GM23248 (cell line): Measurements from ENCODE around the gene ATOSA. TPM values are rescaled to one million over a fixed set of nuclear protein-coding genes. Genes with fewer than 3 reads are reported as not detected.

ENCODE experiments used
- DNase-seq: peaks from one replicate; pipeline ENCODE4 v3.0.0-alpha.2; 2015
- H2AFZ ChIP-seq: fragments of 200-600 bp; sonication (generic); 2 replicates; pipeline ENCODE4 v1.6.1; 2016; ENCODE audit warnings: antibody characterized with exemption
- H3F3A ChIP-seq: fragments of 200-600 bp; sonication (generic); 2 replicates; pipeline ENCODE4 v1.6.1; 2016; ENCODE audit warnings: mild to moderate bottlenecking, antibody characterized with exemption, mixed run types; ENCODE audit not compliant: insufficient read depth
- H3K27ac ChIP-seq: fragments of 200-600 bp; sonication (generic); 2 replicates; pipeline ENCODE4 v1.5.1; 2016; ENCODE audit warnings: mild to moderate bottlenecking
- H3K27me3 ChIP-seq: fragments of 200-600 bp; sonication (generic); replicated peaks from 2 replicates; pipeline ENCODE4 v1.6.1; 2016; ENCODE audit warnings: mild to moderate bottlenecking; ENCODE audit not compliant: insufficient read depth
- H3K36me3 ChIP-seq: fragments of 200-600 bp; sonication (generic); 2 replicates; pipeline ENCODE4 v1.6.1; 2016; ENCODE audit warnings: low read depth, mild to moderate bottlenecking
- H3K4me1 ChIP-seq: fragments of 200-600 bp; sonication (generic); 2 replicates; pipeline ENCODE4 v1.6.1; 2016; ENCODE audit warnings: mild to moderate bottlenecking; ENCODE audit not compliant: insufficient read depth
- H3K4me2 ChIP-seq: fragments of 200-600 bp; sonication (generic); one replicate; pipeline ENCODE4 v1.6.1; 2016; ENCODE audit warnings: mild to moderate bottlenecking; ENCODE audit not compliant: unreplicated experiment
- H3K4me3 ChIP-seq: fragments of 200-600 bp; sonication (generic); 2 replicates; pipeline ENCODE4 v1.5.1; 2016; ENCODE audit warnings: mild to moderate bottlenecking
- H3K79me2 ChIP-seq: fragments of 200-600 bp; sonication (generic); 2 replicates; pipeline ENCODE4 v1.6.1; 2016; ENCODE audit warnings: mild to moderate bottlenecking; ENCODE audit not compliant: insufficient read depth
- H3K9ac ChIP-seq: fragments of 200-600 bp; sonication (generic); 2 replicates; pipeline ENCODE4 v1.6.1; 2016; ENCODE audit warnings: mild to moderate bottlenecking
- H3K9me2 ChIP-seq: fragments of 200-600 bp; sonication (generic); 2 replicates; pipeline ENCODE4 v1.6.1; 2016; ENCODE audit warnings: mixed run types, mild to moderate bottlenecking, moderate library complexity; ENCODE audit not compliant: insufficient read depth
- H3K9me3 ChIP-seq: fragments of 200-600 bp; sonication (generic); one replicate; pipeline ENCODE4 v1.6.1; 2017; ENCODE audit warnings: low read depth
- H4K20me1 ChIP-seq: fragments of 200-600 bp; sonication (generic); 2 replicates; pipeline ENCODE4 v1.6.0; 2016; ENCODE audit not compliant: insufficient read depth
- EZH2 ChIP-seq: fragments of 200-600 bp; sonication (generic); IDR thresholded peaks from 2 replicates; pipeline ENCODE4 v1.6.1; 2018; ENCODE audit warnings: antibody characterized with exemption, mild to moderate bottlenecking; ENCODE audit not compliant: insufficient read depth, poor library complexity, severe bottlenecking
- EZH2phosphoT487 ChIP-seq: fragments of 200-600 bp; sonication (generic); IDR thresholded peaks from 2 replicates; pipeline ENCODE4 v1.6.1; 2018; ENCODE audit warnings: antibody characterized with exemption, moderate library complexity, mild to moderate bottlenecking, low read depth; ENCODE audit not compliant: insufficient read depth
- WGBS, 2 experiments: methylation state at CpG; one replicate each; pipeline ENCODE4 v1.1.6; 2015 to 2017; ENCODE audit warnings: low lambda C conversion rate in 2 of 2, low coverage in 1 of 2; ENCODE audit errors: missing lambda C conversion rate in 2 of 2; 5-methylcytosine and 5-hydroxymethylcytosine counted together
- in situ Hi-C: fragments of 300-500 bp; cut with MboI; formaldehyde crosslinking; loops from 2 replicates; pipeline ENCODE4 v1.15.0; 2020
- polyA plus RNA-seq: library from polyadenylated mRNA; unstranded; fragments of >200 nt; fragmentation: Nextera tagmentation; extraction: Ambion mirVana; gene quantifications from 2 replicates; pipeline ENCODE4 v1.2.1, GENCODE V29; 2016
- total RNA-seq: library from RNA; depleted of rRNA; stranded (reverse); fragments of >200 nt; shearing (Covaris generic); gene quantifications from 2 replicates; pipeline ENCODE4 v1.2.3, GENCODE V29; 2014

ATOSA gene
- total and polyA plus RNA-seq, 2 experiments from 2014 or later = 6.3 to 11.0 TPM

GRCh38 chr15:52672661-52673060 is 6.5 kb downstream of the ATOSA start:
- no peaks in the 10 kb centered on the region for H4K20me1 ChIP-seq
- no peaks in the 10 kb centered on the region for H3K9me3 ChIP-seq
- H2AFZ ChIP-seq = no peak overlapping the region
- TF ChIP-seq EZH2 = no peak
- no peak for TF ChIP-seq EZH2phosphoT487
- H3K4me3 ChIP-seq = no peak overlapping the region
- WGBS, 2 experiments = 97 to 100% methylated on average over 1 of the region's 1 CpG
- H3K27me3 ChIP-seq = no peaks in the 10 kb centered on the region
- no peak overlapping the region for H3K9ac ChIP-seq
- no peak for DNase-seq
- 0 out of 2 replicates have a peak, but pooled peaks cover 3% of the 10 kb centered on the region for H3F3A ChIP-seq
- in situ Hi-C loops = no loop called here
- no peaks in the 10 kb centered on the region for H3K9me2 ChIP-seq
- H3K4me2 ChIP-seq = no peak overlapping the region
- no peak overlapping the region for H3K27ac ChIP-seq
- H3K79me2 ChIP-seq = peaks cover 56% of the 10 kb centered on the region
- H3K4me1 ChIP-seq = peaks cover 12% of the 10 kb centered on the region; the same call in 1 of the 2 replicates
- H3K36me3 ChIP-seq = peaks cover 59% of the 10 kb centered on the region

DNA sequence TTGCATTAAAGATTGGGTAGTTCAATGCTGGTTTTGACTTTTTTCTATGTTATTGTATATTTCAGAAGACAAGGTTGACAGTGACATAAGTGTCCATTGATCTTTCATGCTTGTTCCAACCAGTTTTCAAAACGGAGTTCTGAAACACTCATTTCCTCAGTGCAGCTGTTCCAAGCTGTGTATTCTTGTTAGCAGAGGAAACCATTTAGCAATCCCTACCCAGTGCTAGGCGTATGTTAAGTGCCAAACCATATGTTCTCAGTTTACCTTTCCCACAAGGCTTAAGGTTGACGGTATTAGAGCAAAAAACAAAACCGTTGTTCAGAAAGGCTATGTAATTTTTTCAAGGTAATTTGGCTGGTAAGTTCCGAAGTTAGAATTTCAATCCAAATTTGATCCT is 9.1 kb downstream of the ATOSA start:
- H3K9ac ChIP-seq = no peak overlapping the region
- no peak overlapping the region for H3K4me3 ChIP-seq
- H4K20me1 ChIP-seq = no peaks in the 10 kb centered on the region
- H3K9me3 ChIP-seq = no peaks in the 10 kb centered on the region
- DNase-seq = no peak
- H3K27ac ChIP-seq = no peak overlapping the region
- 0 out of 2 replicates have a peak, but pooled peaks cover 3% of the 10 kb centered on the region for H3F3A ChIP-seq
- H3K9me2 ChIP-seq = no peaks in the 10 kb centered on the region
- TF ChIP-seq EZH2phosphoT487 (no peak), EZH2 (no peak)
- no peak overlapping the region for H2AFZ ChIP-seq
- no peaks in the 10 kb centered on the region for H3K4me1 ChIP-seq
- peaks cover 62% of the 10 kb centered on the region for H3K36me3 ChIP-seq
- in situ Hi-C loops = no loop called here
- WGBS, 2 experiments = 95 to 96% methylated on average over 5 of the region's 5 CpGs
- H3K79me2 ChIP-seq = peaks cover 31% of the 10 kb centered on the region
- H3K4me2 ChIP-seq = no peak overlapping the region
- H3K27me3 ChIP-seq = no peaks in the 10 kb centered on the region

- H3K4me2 ChIP-seq = no peak overlapping the region
- H3K9me2 ChIP-seq = no peaks in the 10 kb centered on the region
- H3K27ac ChIP-seq = no peak overlapping the region
- H3F3A ChIP-seq = 0 out of 2 replicates have a peak, but pooled peaks cover 3% of the 10 kb centered on the region
- H4K20me1 ChIP-seq = no peaks in the 10 kb centered on the region
- WGBS, 2 experiments = 78 to 83% methylated on average over 4 of the region's 4 CpGs
- no peaks in the 10 kb centered on the region for H3K4me1 ChIP-seq
- no peak overlapping the region for H3K4me3 ChIP-seq
- peaks cover 23% of the 10 kb centered on the region for H3K79me2 ChIP-seq
- H3K9me3 ChIP-seq = no peaks in the 10 kb centered on the region
- DNase-seq = no peak
- in situ Hi-C loops = no loop called here
- TF ChIP-seq EZH2 (no peak), EZH2phosphoT487 (no peak)
- H3K36me3 ChIP-seq = peaks cover 49% of the 10 kb centered on the region
- H3K27me3 ChIP-seq = no peaks in the 10 kb centered on the region
- H2AFZ ChIP-seq = no peak overlapping the region
- H3K9ac ChIP-seq = no peak overlapping the region
Observed at GRCh38 chr15:52668133-52668532, 11.1 kb downstream of the ATOSA start.

- no peak overlapping the region for H3K9ac ChIP-seq
- no peaks in the 10 kb centered on the region for H3K9me2 ChIP-seq
- TF ChIP-seq EZH2 = no peak
- TF ChIP-seq EZH2phosphoT487 = no peak
- H3F3A ChIP-seq = 0 out of 2 replicates have a peak, but pooled peaks cover 3% of the 10 kb centered on the region
- no peak for DNase-seq
- no peaks in the 10 kb centered on the region for H4K20me1 ChIP-seq
- no peaks in the 10 kb centered on the region for H3K4me1 ChIP-seq
- H3K4me3 ChIP-seq = no peak overlapping the region
- no peak overlapping the region for H3K27ac ChIP-seq
- H3K79me2 ChIP-seq = peaks cover 18% of the 10 kb centered on the region
- H3K27me3 ChIP-seq = no peaks in the 10 kb centered on the region
- H2AFZ ChIP-seq = no peak overlapping the region
- H3K4me2 ChIP-seq = no peak overlapping the region
- in situ Hi-C loops = no loop called here
- H3K9me3 ChIP-seq = no peaks in the 10 kb centered on the region
- 91 to 94% methylated on average over 3 of the region's 3 CpGs for WGBS, 2 experiments
- peaks cover 44% of the 10 kb centered on the region for H3K36me3 ChIP-seq
Observed at GRCh38 chr15:52667597-52667996, 11.6 kb downstream of the ATOSA start.
